Activated CD8-positive, alpha-beta memory T cell treated with anti-CD3 and anti-CD28 coated beads for 24 hours (primary cell): ENCODE data around the gene HIPK2.

Experiments
- DNase-seq: peaks from one replicate; pipeline ENCODE4 v3.0.0-alpha.2; 2020

The HIPK2 gene

DNA sequence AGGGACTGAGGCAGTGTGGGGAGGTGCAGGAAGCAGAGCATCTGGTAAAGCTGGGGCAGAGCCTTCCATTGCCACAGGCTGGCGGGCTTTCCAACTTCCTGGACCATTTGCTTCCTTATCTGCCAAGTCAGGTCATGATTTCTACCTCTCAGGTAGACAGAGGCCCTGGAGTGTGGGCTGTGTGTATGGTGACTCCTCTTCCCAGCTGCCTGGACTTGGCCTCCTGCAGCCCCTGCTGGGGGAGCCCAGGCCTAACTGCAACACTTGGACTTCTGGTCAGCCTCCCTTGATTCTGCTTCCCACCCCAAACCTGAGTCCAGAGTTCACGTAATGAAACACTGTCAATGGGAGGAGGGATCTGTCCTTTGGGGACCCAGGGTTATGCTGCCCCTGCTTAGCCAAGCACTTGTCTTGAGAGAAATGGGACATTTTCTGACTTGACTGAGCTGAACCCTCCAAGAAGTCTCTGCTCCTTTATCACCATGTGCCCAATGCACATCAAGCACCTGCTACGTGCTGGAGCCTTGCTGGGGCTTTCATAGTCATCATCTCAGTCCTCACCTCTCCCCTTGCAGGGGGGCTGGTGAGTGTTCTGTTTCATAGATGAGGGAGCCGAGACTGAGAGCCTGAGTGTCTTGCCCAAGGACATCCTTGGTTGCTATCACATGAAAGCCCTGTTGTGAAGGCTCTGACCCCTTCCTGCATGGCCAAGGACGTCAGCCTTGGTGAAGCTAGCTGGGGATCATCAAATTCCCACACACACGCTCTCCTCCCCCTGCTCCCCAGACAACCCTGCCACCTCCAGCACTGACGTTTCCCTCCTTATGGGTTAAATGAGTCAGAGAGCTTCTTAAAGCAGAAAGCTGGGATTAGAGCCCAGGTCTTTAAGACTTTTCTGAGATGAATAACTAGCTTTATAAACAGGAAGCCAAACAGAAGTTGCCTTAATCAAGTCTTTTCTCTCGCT is 250.9 kb downstream of the HIPK2 start:
- DNase-seq = no peak

DNA sequence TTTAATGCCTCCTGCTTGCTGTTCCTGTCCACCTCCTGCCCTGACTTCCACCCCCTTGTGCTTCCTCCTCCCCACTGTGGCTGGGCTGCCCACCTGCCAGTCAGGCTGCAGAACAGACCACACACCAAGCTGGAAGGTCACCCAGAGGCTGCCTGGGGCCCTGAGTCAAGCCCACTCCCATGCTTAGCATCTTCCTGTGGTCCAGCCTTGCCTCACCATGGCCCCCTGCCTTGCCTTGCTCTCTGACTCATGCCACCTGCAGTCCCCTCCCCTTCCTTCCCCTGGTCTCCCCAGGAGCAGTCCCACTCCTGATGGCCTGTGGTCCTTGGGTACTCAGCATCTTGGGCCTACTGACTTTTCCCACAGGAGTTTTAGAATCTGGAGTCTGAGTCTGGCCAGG is 252.0 kb downstream of the HIPK2 start:
- DNase-seq = no peak

- no peak for DNase-seq
These were observed 252.6 kb downstream of the HIPK2 start for GRCh38 chr7:139525239-139525638.

DNA sequence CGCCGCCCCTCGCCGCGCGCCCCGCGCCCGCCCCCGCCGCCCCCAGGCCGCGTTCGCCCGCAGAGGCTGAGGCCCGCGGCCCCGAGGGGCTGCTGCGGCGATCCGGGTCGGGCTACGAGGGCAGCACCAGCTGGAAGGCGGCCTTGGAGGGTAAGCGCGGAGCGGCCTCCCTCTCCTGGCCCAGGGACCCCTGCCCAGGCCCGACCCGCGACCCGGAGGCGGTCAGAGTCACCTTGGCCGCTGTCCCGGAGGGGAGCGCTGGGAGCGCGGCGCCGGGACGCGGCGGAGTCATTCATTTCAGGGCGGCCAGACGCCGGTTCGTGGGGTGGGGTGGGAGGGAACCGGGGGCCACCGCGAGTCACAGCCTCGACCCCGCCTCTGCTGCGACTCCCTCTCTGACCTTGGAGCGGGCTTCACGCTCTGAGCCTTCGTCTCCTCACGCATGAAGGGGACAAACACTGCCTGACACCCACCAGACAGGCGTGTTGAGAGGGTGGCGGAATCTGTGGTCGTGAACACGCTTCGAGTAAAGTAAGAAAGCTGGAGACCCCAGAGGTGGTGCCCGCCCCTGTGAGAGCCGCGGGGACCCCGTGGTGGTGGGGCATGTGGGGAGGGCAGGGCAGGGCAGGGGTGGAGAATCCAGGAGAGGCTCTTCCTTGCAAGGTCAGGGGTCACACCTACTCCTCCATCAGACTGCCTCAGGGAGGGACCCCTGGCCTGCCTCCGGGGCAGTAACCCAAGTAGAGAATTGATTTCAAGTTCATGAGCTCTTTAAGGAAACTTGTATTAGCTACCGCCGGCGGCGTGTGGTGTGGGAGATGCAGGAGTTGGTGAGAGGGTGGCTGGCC is 253.6 kb downstream of the HIPK2 start:
- no peak for DNase-seq

DNA sequence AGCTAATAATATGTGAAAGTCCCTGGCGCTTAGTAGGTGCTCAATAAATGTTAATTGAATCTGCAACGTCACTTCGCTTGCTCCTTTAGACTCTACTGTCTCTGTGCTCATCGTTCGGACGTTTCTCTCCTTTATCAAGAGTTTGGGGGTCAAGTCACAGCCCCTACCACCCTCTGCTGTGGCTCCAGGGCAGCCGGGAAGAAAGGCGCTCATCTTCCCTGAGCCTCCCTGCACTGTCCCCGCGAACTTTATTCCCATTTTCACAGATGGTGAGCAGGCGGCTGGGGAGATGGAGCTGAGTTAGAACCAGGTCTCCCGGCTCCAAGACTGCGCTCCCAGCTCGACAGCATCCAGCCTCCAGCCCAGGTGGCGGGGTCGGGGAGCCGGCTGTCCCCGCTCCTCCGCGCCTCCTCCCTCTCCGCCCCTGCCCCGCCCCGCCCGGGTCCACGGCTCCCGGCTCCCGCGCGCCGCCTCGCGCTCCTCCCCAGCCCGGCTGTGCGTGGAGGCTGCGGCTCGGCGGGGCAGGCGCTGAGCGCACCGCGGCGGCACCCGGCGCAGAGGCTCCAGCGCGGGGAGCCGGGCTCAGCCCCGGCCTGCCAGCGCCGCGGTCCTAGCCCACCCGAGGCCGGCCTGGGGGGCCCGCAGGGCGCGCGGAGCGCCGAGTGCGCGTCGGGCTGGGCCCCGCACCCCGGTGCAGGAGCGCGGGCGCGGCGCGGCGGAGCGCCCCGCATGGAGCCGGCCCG is 254.4 kb downstream of the HIPK2 start, which contains the start of gene CLEC2L:
Gene CLEC2L (plus strand): TSS at position 487 of the 743 bp plus-strand sequence. CDS start 243 bp downstream, at position 730.
- no peak for DNase-seq

DNA sequence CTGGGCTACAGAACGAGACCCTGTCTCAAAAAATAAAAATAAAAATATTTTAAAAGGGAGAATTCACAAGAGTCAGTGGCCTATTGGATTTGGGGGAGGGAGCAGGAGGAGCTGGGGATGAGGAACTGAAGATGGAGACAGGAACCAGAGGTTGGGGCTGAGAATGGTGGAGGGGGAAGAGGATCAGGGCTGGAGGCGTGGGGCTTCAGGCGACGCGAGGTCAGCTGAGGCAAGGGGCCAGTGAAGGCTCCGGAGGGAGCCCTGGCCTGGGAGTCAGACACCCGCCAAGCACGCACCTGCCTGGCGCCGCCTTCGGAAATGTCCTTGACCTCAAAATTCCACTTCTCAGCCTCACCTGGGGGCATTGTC is 255.0 kb downstream of the HIPK2 start:
- DNase-seq = no peak

- no peak for DNase-seq
These were observed 256.4 kb downstream of the HIPK2 start for GRCh38 chr7:139521439-139521838.

GRCh38 chr7:139515266-139515665 is 262.5 kb downstream of the HIPK2 start:
- DNase-seq = no peak
